HCT116 (cell line): ENCODE results near the gene THADA.

Experiments
- POLR2A ChIP-seq: IDR thresholded peaks from 2 replicates; pipeline ENCODE4 v1.7.0; 2011; ENCODE audit warnings: borderline replicate concordance; ENCODE audit not compliant: insufficient read depth, insufficient read length; ENCODE audit errors: extremely low read depth
- ZFX ChIP-seq: fragments of 450-650 bp; IDR thresholded peaks from 2 replicates; pipeline ENCODE4 v1.6.1; 2017
- ZNF274 ChIP-seq: fragments of 200-500 bp; sonication (Bioruptor generic); IDR thresholded peaks from 2 replicates; pipeline ENCODE4 v1.6.1; 2014; ENCODE audit warnings: mild to moderate bottlenecking, low read depth, low read length, inconsistent platforms
- TF ChIP-seq, protein P1 (sequence below), 3 experiments: fragments of 200-600 bp in 1 of 3; sonication (generic) in 1 of 3; IDR thresholded peaks in 2 of 3; conservative IDR thresholded peaks in 1 of 3; 2 replicates each; pipeline ENCODE4 v1.5.1; 2012 to 2017; ENCODE audit warnings: low read depth in 2 of 3, low read length in 2 of 3, antibody characterized with exemption in 1 of 3, borderline replicate concordance in 1 of 3, control low read depth in 1 of 3, mild to moderate bottlenecking in 1 of 3, mixed read lengths in 1 of 3, mixed run types in 1 of 3, moderate library complexity in 1 of 3; ENCODE audit not compliant: insufficient read depth in 1 of 3

DNA sequence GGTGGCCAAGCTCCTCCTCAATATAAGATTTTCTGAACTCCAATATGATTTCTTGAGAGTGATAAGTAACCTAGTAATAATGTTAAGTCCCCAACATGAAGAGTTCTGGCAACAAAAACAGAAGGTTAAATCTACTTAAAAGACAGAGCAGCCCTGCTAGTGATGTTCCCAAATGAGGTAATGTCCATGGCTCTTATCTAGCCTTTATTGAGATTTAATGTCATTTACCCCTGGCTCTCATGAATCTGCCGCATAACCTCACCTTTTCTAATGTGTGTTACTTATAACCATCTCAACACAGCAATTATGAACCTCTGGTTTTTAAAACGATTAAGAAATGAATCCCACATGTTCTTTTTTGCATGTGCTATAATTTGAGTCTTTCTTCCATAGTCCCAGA lies 201.9 kb downstream of the THADA start:
- TF ChIP-seq ZNF274 (no peak), POLR2A (no peak), ZFX (no peak)
- TF ChIP-seq, protein P1, sequence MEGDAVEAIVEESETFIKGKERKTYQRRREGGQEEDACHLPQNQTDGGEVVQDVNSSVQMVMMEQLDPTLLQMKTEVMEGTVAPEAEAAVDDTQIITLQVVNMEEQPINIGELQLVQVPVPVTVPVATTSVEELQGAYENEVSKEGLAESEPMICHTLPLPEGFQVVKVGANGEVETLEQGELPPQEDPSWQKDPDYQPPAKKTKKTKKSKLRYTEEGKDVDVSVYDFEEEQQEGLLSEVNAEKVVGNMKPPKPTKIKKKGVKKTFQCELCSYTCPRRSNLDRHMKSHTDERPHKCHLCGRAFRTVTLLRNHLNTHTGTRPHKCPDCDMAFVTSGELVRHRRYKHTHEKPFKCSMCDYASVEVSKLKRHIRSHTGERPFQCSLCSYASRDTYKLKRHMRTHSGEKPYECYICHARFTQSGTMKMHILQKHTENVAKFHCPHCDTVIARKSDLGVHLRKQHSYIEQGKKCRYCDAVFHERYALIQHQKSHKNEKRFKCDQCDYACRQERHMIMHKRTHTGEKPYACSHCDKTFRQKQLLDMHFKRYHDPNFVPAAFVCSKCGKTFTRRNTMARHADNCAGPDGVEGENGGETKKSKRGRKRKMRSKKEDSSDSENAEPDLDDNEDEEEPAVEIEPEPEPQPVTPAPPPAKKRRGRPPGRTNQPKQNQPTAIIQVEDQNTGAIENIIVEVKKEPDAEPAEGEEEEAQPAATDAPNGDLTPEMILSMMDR (IDR thresholded peaks at IDR 0.05 in 2 of 3, conservative IDR thresholded peaks at IDR 0.05 in 1 of 3; ENCODE audit: borderline replicate concordance in 1 of 3, insufficient read depth in 1 of 3, low read depth in 2 of 3, low read length in 2 of 3): no peak
